Activated T-helper 2 cell treated with anti-CD3 and anti-CD28 coated beads, Interferon-gamma antibody, Interleukin-2, Interleukin-4, amounts not matched to agents 10 μg/mL and 5 μg/mL and 100 μg/mL, durations not matched to agents 14 hours and 24 hours and 36 hours (primary cell): ENCODE measurements around the gene GAD1. TPM values are rescaled to one million over a fixed set of nuclear protein-coding genes. Genes with fewer than 3 reads are reported as not detected.

Source experiments
- DNase-seq: peaks from one replicate; pipeline ENCODE4 v3.0.0; 2021; ENCODE audit warnings: low spot score
- H3K27ac Mint-ChIP-seq: one replicate; pipeline ENCODE4 v1.8.0; 2021; ENCODE audit warnings: mixed read lengths
- H3K27me3 Mint-ChIP-seq: one replicate; pipeline ENCODE4 v1.8.0; 2021; ENCODE audit warnings: low read depth, mixed read lengths
- H3K36me3 Mint-ChIP-seq: one replicate; pipeline ENCODE4 v1.8.0; 2021; ENCODE audit warnings: low read depth, mixed read lengths
- H3K4me1 Mint-ChIP-seq: one replicate; pipeline ENCODE4 v1.8.0; 2021; ENCODE audit warnings: low read depth, mixed read lengths
- H3K4me3 Mint-ChIP-seq: one replicate; pipeline ENCODE4 v1.8.0; 2021; ENCODE audit warnings: low read depth, mild to moderate bottlenecking, moderate library complexity, mixed read lengths
- H3K9me3 Mint-ChIP-seq: one replicate; pipeline ENCODE4 v1.8.0; 2021; ENCODE audit warnings: mixed read lengths
- intact Hi-C: fragments of 100-400 bp; cut with micrococcal nuclease; formaldehyde crosslinking; loops from one replicate; pipeline ENCODE4 v1.15.1; 2023
- total RNA-seq: library from RNA; stranded (reverse); gene quantifications from 2 replicates; pipeline ENCODE4 v1.2.3, GENCODE V29; 2022

GAD1 gene
- 41.4 and 42.0 TPM in 2 replicates for total RNA-seq

DNA sequence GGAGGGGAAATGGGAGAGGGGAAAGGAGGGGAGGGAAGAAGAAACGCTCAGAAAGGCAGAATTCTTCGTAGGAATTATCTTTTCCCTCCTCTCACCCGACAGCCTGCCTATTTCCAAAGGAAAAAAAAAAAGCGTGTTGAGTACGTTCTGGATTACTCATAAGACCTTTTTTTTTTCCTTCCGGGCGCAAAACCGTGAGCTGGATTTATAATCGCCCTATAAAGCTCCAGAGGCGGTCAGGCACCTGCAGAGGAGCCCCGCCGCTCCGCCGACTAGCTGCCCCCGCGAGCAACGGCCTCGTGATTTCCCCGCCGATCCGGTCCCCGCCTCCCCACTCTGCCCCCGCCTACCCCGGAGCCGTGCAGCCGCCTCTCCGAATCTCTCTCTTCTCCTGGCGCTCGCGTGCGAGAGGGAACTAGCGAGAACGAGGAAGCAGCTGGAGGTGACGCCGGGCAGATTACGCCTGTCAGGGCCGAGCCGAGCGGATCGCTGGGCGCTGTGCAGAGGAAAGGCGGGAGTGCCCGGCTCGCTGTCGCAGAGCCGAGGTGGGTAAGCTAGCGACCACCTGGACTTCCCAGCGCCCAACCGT is at the start of gene GAD1:
Gene GAD1 (plus strand): TSS at position 384 of the 589 bp plus-strand sequence. CDS start 1,705 bp downstream, outside the sequence.
- Mint-ChIP-seq H3K9me3 (no peaks in the 10 kb centered on the region), H3K4me1 (peaks cover 44% of the 10 kb centered on the region), H3K27ac (peak within 1 kb of the TSS; percentile 62), H3K36me3 (peaks cover 26% of the 10 kb centered on the region), H3K4me3 (peak within 1 kb of the TSS; percentile 87), H3K27me3 (peaks cover 55% of the 10 kb centered on the region)
- DNase-seq = peak; percentile 77
- intact Hi-C loops = loop anchor here (2.0 kb wide), 2 partner anchors 56 to 454 kb away; no protein-coding TSS in a partner anchor

DNA sequence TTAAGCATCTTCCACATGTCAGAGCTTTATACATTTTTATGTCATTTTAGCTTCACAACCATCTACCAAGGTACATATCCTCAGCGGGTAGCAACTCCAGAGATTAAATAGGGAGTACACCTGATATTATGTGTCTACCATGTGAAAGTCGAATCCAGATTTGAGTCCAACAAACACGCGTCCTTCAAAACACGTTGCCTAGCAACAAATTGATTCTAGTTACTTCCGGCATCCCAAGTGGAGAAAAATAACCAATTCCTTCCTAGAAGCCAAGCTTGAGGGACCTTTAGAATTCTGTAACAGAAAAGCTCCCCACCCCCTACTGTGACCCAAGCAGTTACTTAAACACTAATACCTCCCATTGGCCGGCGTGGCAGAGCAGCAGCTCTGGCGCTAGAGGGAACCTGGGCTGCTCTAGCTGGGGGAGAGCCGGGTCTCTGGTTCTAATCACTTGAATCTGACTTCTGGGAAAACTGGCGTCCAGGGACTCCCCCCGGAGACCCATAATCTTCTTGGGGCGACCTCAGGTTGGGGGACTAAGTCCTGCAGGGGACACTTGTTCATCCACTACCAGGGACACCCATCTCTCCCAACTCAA is 46.6 kb upstream of the GAD1 start, which contains the start of gene ERICH2:
Gene ERICH2 (plus strand): TSS at position 371 of the 598 bp plus-strand sequence. CDS start 304 bp downstream, outside the sequence.
- Mint-ChIP-seq H3K9me3 (no peaks in the 10 kb centered on the region), H3K27me3 (peaks cover 36% of the 10 kb centered on the region), H3K36me3 (no peaks in the 10 kb centered on the region), H3K4me1 (peaks cover 12% of the 10 kb centered on the region), H3K4me3 (peak within 1 kb of the TSS; percentile 94), H3K27ac (peak within 1 kb of the TSS; percentile 85)
- intact Hi-C loops = loop anchor here (2.0 kb wide), 3 partner anchors 45 to 407 kb away; partner anchors contain the start of gene SP5
- peak; percentile 34 for DNase-seq

DNA sequence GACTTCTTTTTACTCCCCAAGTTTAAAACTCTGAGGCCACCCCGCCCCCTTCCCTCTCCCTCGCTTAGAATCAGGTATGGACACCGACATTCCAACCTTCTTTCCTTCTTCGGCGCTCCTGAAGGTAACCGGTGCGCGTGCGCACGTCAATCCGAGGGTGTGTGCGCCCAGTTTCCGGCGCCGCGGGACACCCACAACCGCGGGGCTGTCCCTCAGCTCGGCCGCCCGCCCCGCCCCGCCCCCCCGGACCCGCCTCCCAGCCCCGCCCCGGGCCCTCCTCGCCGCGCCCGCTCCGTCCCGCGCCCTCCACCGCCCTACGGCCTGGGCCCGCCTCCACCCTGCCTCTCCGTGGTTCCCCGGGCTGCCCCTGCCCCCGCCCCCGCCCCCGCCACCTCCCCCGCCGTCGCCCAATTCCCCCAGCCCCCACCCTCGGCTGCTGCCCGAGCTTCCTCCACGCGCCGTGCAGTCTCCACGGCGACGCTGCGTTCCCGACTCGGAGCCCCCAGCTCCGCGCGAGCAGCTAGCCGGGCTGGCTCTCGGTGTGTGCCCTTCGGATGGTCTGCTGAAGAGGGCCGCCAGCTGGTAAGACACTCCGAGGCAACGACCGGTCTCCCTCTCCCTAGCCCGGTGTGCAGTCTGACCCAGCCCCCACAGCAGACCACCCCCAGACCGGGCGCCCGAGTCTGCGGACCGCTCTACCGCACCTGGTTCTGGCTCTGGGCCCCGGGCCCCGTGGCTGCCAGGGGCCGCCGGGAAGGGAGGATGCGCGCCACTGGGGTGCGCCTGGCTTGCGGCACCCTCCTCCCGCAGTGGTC is 45.9 kb upstream of the GAD1 start:
- peaks cover 10% of the 10 kb centered on the region for H3K4me1 Mint-ChIP-seq
- H3K36me3 Mint-ChIP-seq = no peaks in the 10 kb centered on the region
- no peaks in the 10 kb centered on the region for H3K9me3 Mint-ChIP-seq
- intact Hi-C loops = loop anchor here (2.0 kb wide), 3 partner anchors 44 to 408 kb away; partner anchors contain the start of gene SP5
- DNase-seq = peak; percentile 68
- H3K27ac Mint-ChIP-seq = peak overlapping the region; percentile 85
- peaks cover 36% of the 10 kb centered on the region for H3K27me3 Mint-ChIP-seq
- peak overlapping the region; percentile 94 for H3K4me3 Mint-ChIP-seq

DNA sequence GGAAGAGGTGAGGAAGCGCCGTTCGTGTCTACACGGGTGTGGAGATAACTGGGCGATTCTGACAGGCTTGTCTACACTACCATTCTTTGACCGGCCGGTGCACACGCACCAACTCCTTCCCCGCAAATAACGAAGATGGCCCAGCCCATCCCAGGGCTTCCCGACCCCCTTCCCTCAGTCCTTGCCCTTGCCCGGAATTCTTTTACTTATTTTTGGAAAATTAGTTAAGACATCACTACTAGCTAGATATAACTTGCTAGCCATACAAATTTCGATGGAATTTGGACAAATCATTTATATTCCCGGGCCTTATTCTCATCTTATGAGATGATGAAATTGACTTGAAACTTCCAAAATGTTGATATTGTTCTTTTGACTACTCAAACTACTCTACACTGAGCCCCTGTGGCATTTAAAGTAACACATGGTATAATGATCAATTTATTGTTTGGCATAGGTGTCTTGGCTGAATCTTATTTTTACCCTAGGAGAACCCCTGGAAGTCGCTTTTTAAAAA is 45.2 kb upstream of the GAD1 start:
- no peaks in the 10 kb centered on the region for H3K9me3 Mint-ChIP-seq
- peak overlapping the region; percentile 76 for H3K4me3 Mint-ChIP-seq
- H3K4me1 Mint-ChIP-seq = peaks cover 10% of the 10 kb centered on the region
- H3K27me3 Mint-ChIP-seq = peaks cover 37% of the 10 kb centered on the region
- H3K36me3 Mint-ChIP-seq = no peaks in the 10 kb centered on the region
- H3K27ac Mint-ChIP-seq = no peak overlapping the region
- DNase-seq = no peak
- intact Hi-C loops = loop anchor here (2.0 kb wide), 3 partner anchors 43 to 409 kb away; partner anchors contain the start of gene SP5

DNA sequence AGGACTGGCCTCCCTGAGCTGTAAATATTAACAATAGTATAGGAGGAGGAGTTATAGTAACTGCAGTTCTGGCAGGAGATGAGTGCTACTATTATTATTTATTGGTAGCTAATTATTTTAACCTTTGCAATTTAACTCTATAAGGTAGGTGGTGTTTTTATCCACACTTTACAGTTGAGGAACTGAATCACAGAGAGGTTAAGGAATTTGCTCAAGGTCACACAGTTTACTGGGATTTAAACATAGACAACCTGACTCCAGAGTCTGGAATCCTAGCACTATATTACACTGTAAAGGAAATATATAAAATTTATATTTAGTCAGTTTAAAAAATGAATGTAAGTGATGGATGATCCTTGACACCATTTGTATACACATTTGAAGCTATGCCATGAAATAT is 44.4 kb upstream of the GAD1 start:
- H3K27ac Mint-ChIP-seq = no peak overlapping the region
- H3K4me1 Mint-ChIP-seq = peaks cover 10% of the 10 kb centered on the region
- no peaks in the 10 kb centered on the region for H3K9me3 Mint-ChIP-seq
- intact Hi-C loops = no loop called here
- H3K27me3 Mint-ChIP-seq = peaks cover 37% of the 10 kb centered on the region
- H3K4me3 Mint-ChIP-seq = peak overlapping the region; percentile 49
- no peaks in the 10 kb centered on the region for H3K36me3 Mint-ChIP-seq
- no peak for DNase-seq

DNA sequence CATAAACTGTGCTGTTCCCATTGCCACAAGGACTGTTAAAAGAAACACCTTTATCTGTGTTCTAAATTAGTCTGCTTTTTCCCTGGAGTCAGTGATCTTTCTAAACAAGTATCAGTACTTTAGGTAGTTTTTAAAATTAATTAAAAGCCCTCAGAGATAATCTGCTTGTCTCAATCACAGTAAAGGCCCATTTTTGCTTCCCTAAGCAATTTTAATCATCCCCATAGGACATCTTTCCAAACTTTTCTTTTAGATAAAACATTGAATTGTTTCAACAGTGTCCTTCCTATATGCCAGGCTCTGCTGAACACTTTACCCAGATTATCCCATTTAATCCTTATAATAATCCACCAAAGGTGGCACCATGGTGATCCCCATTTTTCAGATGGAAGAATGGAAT is 42.6 kb upstream of the GAD1 start:
- no peaks in the 10 kb centered on the region for H3K9me3 Mint-ChIP-seq
- no peaks in the 10 kb centered on the region for H3K36me3 Mint-ChIP-seq
- H3K4me3 Mint-ChIP-seq = no peak overlapping the region
- H3K4me1 Mint-ChIP-seq = peaks cover 10% of the 10 kb centered on the region
- DNase-seq = no peak
- H3K27ac Mint-ChIP-seq = no peak overlapping the region
- H3K27me3 Mint-ChIP-seq = peaks cover 48% of the 10 kb centered on the region
- intact Hi-C loops = no loop called here

DNA sequence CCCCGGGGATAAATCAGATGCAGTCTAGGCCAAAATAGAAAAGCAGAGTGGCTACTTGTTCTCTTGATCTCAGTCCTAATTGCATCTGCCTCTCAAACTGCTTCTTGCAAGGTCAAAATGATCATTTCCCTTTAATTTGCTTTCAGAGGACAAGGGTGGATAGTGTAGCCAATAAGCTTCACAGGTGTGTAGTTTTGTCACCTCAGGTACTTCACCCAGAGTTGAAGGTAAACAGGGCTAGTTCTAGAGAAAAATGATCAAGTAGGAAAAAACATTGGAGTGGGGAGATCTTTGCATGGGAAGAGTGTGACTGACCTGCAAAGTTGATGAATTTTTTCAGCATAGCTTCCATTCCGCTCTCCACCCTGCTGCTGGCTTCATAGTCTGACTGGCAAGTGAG is 37.8 kb upstream of the GAD1 start:
- no peaks in the 10 kb centered on the region for H3K9me3 Mint-ChIP-seq
- peaks cover 38% of the 10 kb centered on the region for H3K27me3 Mint-ChIP-seq
- H3K4me3 Mint-ChIP-seq = no peak overlapping the region
- H3K36me3 Mint-ChIP-seq = no peaks in the 10 kb centered on the region
- no peak for DNase-seq
- intact Hi-C loops = no loop called here
- no peak overlapping the region for H3K27ac Mint-ChIP-seq
- peaks cover 6% of the 10 kb centered on the region for H3K4me1 Mint-ChIP-seq

DNA sequence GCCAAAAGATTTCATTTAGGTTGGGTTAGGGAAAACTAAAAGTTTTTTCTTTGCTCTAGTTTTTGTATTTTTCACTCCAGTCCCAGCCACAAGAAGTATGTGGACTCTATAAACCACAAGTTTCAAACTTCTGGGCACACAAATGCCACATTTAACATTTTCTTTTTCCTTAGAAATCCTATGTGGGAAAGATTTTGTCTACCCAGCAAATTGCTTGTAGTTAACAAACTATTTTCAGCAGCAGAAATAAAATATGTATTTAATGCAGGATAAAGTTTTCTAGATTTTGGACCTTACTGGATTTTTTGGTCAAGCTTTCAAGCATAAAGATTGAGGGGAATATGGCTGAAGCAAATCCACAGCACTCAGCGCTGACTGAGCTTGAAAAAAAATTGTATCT is 37.4 kb upstream of the GAD1 start:
- no peak for DNase-seq
- Mint-ChIP-seq H3K36me3 (no peaks in the 10 kb centered on the region), H3K27ac (no peak overlapping the region), H3K4me3 (no peak overlapping the region), H3K9me3 (no peaks in the 10 kb centered on the region), H3K4me1 (peaks cover 6% of the 10 kb centered on the region), H3K27me3 (peaks cover 36% of the 10 kb centered on the region)
- intact Hi-C loops = no loop called here

DNA sequence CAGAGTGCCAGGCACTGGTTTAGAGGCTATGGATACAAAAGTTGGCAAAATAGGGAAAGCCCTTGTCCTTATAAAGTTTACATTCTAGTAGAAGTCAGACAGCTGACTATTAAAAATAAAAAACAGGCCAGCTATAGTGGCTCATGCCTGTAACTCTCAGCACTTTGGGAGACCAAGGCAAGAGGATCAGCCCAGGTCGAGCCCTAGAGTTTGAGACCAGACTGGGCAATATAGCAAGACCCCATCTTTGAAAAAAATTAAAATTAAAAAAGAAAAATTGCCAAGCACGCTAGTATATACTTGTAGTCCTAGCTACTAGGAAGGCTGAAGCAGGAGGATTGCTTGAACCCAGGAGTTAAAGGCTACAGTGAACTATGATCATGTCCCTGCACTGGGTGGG is 34.0 kb upstream of the GAD1 start:
- no peak for DNase-seq
- H3K4me3 Mint-ChIP-seq = no peak overlapping the region
- H3K36me3 Mint-ChIP-seq = no peaks in the 10 kb centered on the region
- peaks cover 6% of the 10 kb centered on the region for H3K4me1 Mint-ChIP-seq
- no peaks in the 10 kb centered on the region for H3K9me3 Mint-ChIP-seq
- H3K27ac Mint-ChIP-seq = no peak overlapping the region
- peaks cover 42% of the 10 kb centered on the region for H3K27me3 Mint-ChIP-seq
- intact Hi-C loops = no loop called here

DNA sequence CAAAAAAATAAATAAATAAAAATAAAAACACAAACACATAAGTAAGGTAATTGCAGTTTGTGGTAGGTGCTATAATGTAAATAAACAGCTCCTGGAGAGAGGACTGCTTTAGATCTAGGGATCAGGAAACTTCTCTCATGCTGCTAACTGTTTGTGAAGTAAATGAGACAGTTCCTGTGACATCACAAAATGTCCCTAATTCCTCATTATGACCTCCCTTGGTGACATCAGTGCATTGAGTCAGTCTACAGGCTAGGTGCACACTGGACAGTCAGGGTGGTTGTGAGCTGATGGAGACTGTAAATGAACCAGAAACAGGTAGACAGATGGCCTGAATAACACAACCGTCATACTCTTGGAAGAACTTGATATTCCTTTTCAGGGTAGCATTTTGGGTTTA is 33.1 kb upstream of the GAD1 start:
- no peak overlapping the region for H3K4me3 Mint-ChIP-seq

DNA sequence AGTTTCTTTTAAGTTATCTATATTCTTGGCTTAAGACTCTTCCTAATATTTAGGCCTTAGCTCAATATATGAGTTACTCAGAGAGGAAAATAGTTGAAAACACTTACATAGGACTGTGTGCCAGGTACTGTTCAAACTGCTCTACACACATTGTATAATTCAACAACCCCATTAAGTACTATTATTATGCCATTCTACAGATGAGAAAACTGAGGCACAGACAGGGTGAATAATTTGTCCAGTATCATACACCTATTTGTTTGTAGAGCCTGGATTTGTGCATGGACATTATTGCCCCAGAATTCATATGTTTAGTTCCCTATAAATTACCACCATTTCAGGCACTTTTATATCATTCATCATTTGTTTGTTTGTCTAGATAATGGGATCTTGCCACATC is 17.7 kb upstream of the GAD1 start:
- Mint-ChIP-seq H3K9me3 (no peaks in the 10 kb centered on the region), H3K27me3 (peaks cover 32% of the 10 kb centered on the region), H3K36me3 (no peaks in the 10 kb centered on the region), H3K27ac (no peak overlapping the region), H3K4me1 (no peaks in the 10 kb centered on the region), H3K4me3 (no peak overlapping the region)
- no peak for DNase-seq
- intact Hi-C loops = no loop called here

More for the DNA sequence above, 33.1 kb upstream of the GAD1 start:
- H3K4me1 Mint-ChIP-seq = peaks cover 6% of the 10 kb centered on the region
- H3K9me3 Mint-ChIP-seq = no peaks in the 10 kb centered on the region
- peaks cover 38% of the 10 kb centered on the region for H3K27me3 Mint-ChIP-seq
- intact Hi-C loops = no loop called here
- no peak for DNase-seq
- no peak overlapping the region for H3K27ac Mint-ChIP-seq
- H3K36me3 Mint-ChIP-seq = no peaks in the 10 kb centered on the region

DNA sequence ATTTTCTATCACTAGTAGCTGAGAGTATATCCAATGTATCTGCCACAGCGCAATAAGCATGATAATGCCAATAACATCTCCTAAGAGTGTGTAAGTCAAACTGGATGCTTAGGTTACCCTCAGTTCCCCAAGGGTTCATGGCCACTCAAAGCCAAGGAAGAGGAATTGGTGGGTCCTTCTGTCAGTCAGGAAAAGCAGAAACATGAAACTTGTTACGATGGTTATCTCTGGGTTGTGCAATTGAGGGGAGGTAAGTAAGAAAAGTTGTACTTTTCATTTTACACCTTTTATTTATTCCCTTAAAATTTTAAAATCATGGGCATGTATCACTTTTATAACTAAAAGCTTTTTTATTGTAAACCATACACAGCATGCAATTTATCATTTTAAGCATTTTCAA is 10.1 kb upstream of the GAD1 start:
- no peaks in the 10 kb centered on the region for H3K36me3 Mint-ChIP-seq
- H3K9me3 Mint-ChIP-seq = no peaks in the 10 kb centered on the region
- DNase-seq = no peak
- peaks cover 12% of the 10 kb centered on the region for H3K27me3 Mint-ChIP-seq
- no peak overlapping the region for H3K4me3 Mint-ChIP-seq
- H3K4me1 Mint-ChIP-seq = no peaks in the 10 kb centered on the region
- H3K27ac Mint-ChIP-seq = no peak overlapping the region
- intact Hi-C loops = no loop called here
